Stimulated activated CD8-positive, alpha-beta memory T cell treated with anti-CD3 and anti-CD28 coated beads, Interleukin-12 subunit alpha, Interleukin-12 subunit beta, amount 100 ng/mL, for 24 hours (primary cell): ENCODE results near the gene NCAM1.

Experiments
- DNase-seq: peaks from one replicate; pipeline ENCODE4 v3.0.0-alpha.2; 2020; ENCODE audit errors: extremely low read depth

Gene NCAM1

GRCh38 chr11:112968941-112969713 is 7.9 kb downstream of the NCAM1 start:
- DNase-seq, result no peak

- DNase-seq, result no peak
Observed at GRCh38 chr11:112971195-112971594, 10.0 kb downstream of the NCAM1 start.

- no peak for DNase-seq
Observed at GRCh38 chr11:112971827-112972226, 10.6 kb downstream of the NCAM1 start.

- no peak for DNase-seq
Observed at GRCh38 chr11:112972399-112973145, 11.4 kb downstream of the NCAM1 start.

GRCh38 chr11:112975051-112975450 is 13.8 kb downstream of the NCAM1 start:
- no peak for DNase-seq

GRCh38 chr11:112975493-112975892 is 14.3 kb downstream of the NCAM1 start:
- DNase-seq, result no peak

- DNase-seq, result no peak
Observed at GRCh38 chr11:112977755-112978154, 16.5 kb downstream of the NCAM1 start.

- DNase-seq, result no peak
Observed at GRCh38 chr11:112983887-112984286, 22.7 kb downstream of the NCAM1 start.

- no peak for DNase-seq
Observed at GRCh38 chr11:112989198-112989597, 28.0 kb downstream of the NCAM1 start.

- DNase-seq, result no peak
Observed at GRCh38 chr11:112993808-112994207, 32.6 kb downstream of the NCAM1 start.

GRCh38 chr11:112995423-112996090 is 34.3 kb downstream of the NCAM1 start:
- DNase-seq, result no peak

- DNase-seq, result no peak
Observed at GRCh38 chr11:112996994-112997393, 35.8 kb downstream of the NCAM1 start.

GRCh38 chr11:112997857-112998466 is 36.7 kb downstream of the NCAM1 start:
- no peak for DNase-seq

GRCh38 chr11:112999520-112999919 is 38.3 kb downstream of the NCAM1 start:
- DNase-seq, result no peak

GRCh38 chr11:113001709-113002108 is 40.5 kb downstream of the NCAM1 start:
- DNase-seq, result no peak

- no peak for DNase-seq
Observed at GRCh38 chr11:113006896-113007445, 45.8 kb downstream of the NCAM1 start.

GRCh38 chr11:113014262-113015097 is 53.3 kb downstream of the NCAM1 start:
- no peak for DNase-seq

- DNase-seq, result no peak
Observed at GRCh38 chr11:113015098-113015455, 53.9 kb downstream of the NCAM1 start.

GRCh38 chr11:113016905-113017304 is 55.7 kb downstream of the NCAM1 start:
- DNase-seq, result no peak

- no peak for DNase-seq
Observed at GRCh38 chr11:113018913-113019312, 57.7 kb downstream of the NCAM1 start.

- DNase-seq, result no peak
Observed at GRCh38 chr11:113019711-113020110, 58.5 kb downstream of the NCAM1 start.
